Hepatocyte (in vitro differentiated cells): ENCODE results near the gene RRP7A. TPM values are rescaled to one million over a fixed set of nuclear protein-coding genes. Genes with fewer than 3 reads are reported as not detected.
"Not testable (repeated sequence)": the region's sequence is repeated elsewhere in the genome, so short reads cannot be mapped to it uniquely, and the experiment has no call there.

Experiments used
- DNase-seq: peaks from one replicate; pipeline ENCODE4 v3.0.0-alpha.2; 2016; ENCODE audit warnings: low spot score
- H2AFZ ChIP-seq: fragments of 200-600 bp; sonication (generic); 2 replicates; pipeline ENCODE4 v1.6.0; 2016; ENCODE audit warnings: antibody characterized with exemption, mild to moderate bottlenecking
- H3K27ac ChIP-seq: fragments of 200-600 bp; sonication (generic); 2 replicates; pipeline ENCODE4 v1.5.1; 2016; ENCODE audit warnings: mild to moderate bottlenecking
- H3K27me3 ChIP-seq: fragments of 200-600 bp; sonication (generic); 2 replicates; pipeline ENCODE4 v1.6.1; 2016
- H3K36me3 ChIP-seq: fragments of 200-600 bp; sonication (generic); replicated peaks from 2 replicates; pipeline ENCODE4 v1.5.1; 2016; ENCODE audit warnings: low read depth; ENCODE audit not compliant: insufficient read depth
- H3K4me1 ChIP-seq: fragments of 200-600 bp; sonication (generic); 2 replicates; pipeline ENCODE4 v1.5.1; 2016; ENCODE audit warnings: mild to moderate bottlenecking, moderate library complexity; ENCODE audit not compliant: insufficient read depth
- H3K4me2 ChIP-seq: fragments of 200-600 bp; sonication (generic); 2 replicates; pipeline ENCODE4 v1.6.0; 2016
- H3K4me3 ChIP-seq: fragments of 200-600 bp; sonication (generic); 2 replicates; pipeline ENCODE4 v1.5.1; 2016; ENCODE audit warnings: mild to moderate bottlenecking
- H3K79me2 ChIP-seq: fragments of 200-600 bp; sonication (generic); 2 replicates; pipeline ENCODE4 v1.6.0; 2017; ENCODE audit warnings: mild to moderate bottlenecking
- H3K9me2 ChIP-seq: fragments of 200-600 bp; sonication (generic); replicated peaks from 2 replicates; pipeline ENCODE4 v1.6.0; 2017; ENCODE audit warnings: mild to moderate bottlenecking; ENCODE audit not compliant: insufficient read depth
- H3K9me3 ChIP-seq: fragments of 200-600 bp; sonication (generic); 2 replicates; pipeline ENCODE4 v1.5.1; 2016; ENCODE audit warnings: low read depth, mild to moderate bottlenecking
- H4K20me1 ChIP-seq: fragments of 200-600 bp; sonication (generic); 2 replicates; pipeline ENCODE4 v1.6.0; 2016; ENCODE audit warnings: mild to moderate bottlenecking; ENCODE audit not compliant: insufficient read depth, poor library complexity, severe bottlenecking
- CTCF ChIP-seq: fragments of 200-600 bp; sonication (generic); IDR thresholded peaks from 2 replicates; pipeline ENCODE4 v1.5.1; 2016; ENCODE audit warnings: antibody characterized with exemption, mild to moderate bottlenecking; ENCODE audit not compliant: poor library complexity
- EZH2 ChIP-seq: fragments of 200-600 bp; sonication (generic); IDR thresholded peaks from 2 replicates; pipeline ENCODE4 v1.6.1; 2016; ENCODE audit warnings: antibody characterized with exemption, mild to moderate bottlenecking, borderline replicate concordance
- EZH2phosphoT487 ChIP-seq: fragments of 200-600 bp; sonication (generic); IDR thresholded peaks from one replicate; pipeline ENCODE4 v1.6.1; 2018; ENCODE audit warnings: antibody characterized with exemption, mild to moderate bottlenecking, low read depth, moderate library complexity; ENCODE audit not compliant: unreplicated experiment, severe bottlenecking
- WGBS: methylation state at CpG from one replicate; pipeline ENCODE4 v1.1.6; 2016; ENCODE audit warnings: low lambda C conversion rate; ENCODE audit errors: missing lambda C conversion rate; 5-methylcytosine and 5-hydroxymethylcytosine counted together
- polyA plus RNA-seq: library from polyadenylated mRNA; unstranded; fragments of >200 nt; fragmentation: Nextera tagmentation; extraction: Ambion mirVana; gene quantifications from 2 replicates; pipeline ENCODE4 v1.2.1, GENCODE V29; 2016
- total RNA-seq: library from RNA; depleted of rRNA; stranded (reverse); fragments of >200 nt; gene quantifications from 2 replicates; pipeline ENCODE4 v1.2.3, GENCODE V29; 2014

The RRP7A gene
- total and polyA plus RNA-seq, 2 experiments from 2014 or later, result 27.6 to 51.6 TPM

GRCh38 chr22:42515896-42516295 is 3.7 kb downstream of the RRP7A start:
- Histone ChIP-seq H4K20me1 (peaks cover 9% of the 10 kb centered on the region), H3K4me2 (no peak overlapping the region), H3K27ac (no peak overlapping the region), H2AFZ (no peak overlapping the region), H3K36me3 (no peaks in the 10 kb centered on the region), H3K9me3 (no peaks in the 10 kb centered on the region), H3K27me3 (no peaks in the 10 kb centered on the region), H3K79me2 (peaks cover 21% of the 10 kb centered on the region), H3K4me1 (peaks cover 10% of the 10 kb centered on the region), H3K4me3 (no peak overlapping the region), H3K9me2 (no peaks in the 10 kb centered on the region)
- WGBS, result 92% methylated on average over 14 of the region's 14 CpGs
- no peak for DNase-seq
- no peak for TF ChIP-seq EZH2phosphoT487
- no peak for TF ChIP-seq EZH2
- no peak for TF ChIP-seq CTCF

GRCh38 chr22:42515304-42515703 is 4.3 kb downstream of the RRP7A start:
- not testable (repeated sequence) for H3K9me2 ChIP-seq, H3K27me3 ChIP-seq, H3K9me3 ChIP-seq, H3K4me1 ChIP-seq, H2AFZ ChIP-seq, H3K27ac ChIP-seq, H3K4me2 ChIP-seq, H4K20me1 ChIP-seq, H3K4me3 ChIP-seq, DNase-seq, H3K36me3 ChIP-seq
- WGBS, result 90% methylated on average over 8 of the region's 8 CpGs
- peaks cover 21% of the 10 kb centered on the region for H3K79me2 ChIP-seq

- peaks cover 18% of the 10 kb centered on the region for H3K79me2 ChIP-seq
- not testable (repeated sequence) for H3K4me2 ChIP-seq, H3K4me1 ChIP-seq, H2AFZ ChIP-seq, H3K4me3 ChIP-seq, H3K36me3 ChIP-seq, H3K27me3 ChIP-seq, H3K9me2 ChIP-seq, H3K27ac ChIP-seq, DNase-seq, H4K20me1 ChIP-seq, H3K9me3 ChIP-seq
- WGBS, result 90% methylated on average over 17 of the region's 17 CpGs
These were observed 5.3 kb downstream of the RRP7A start for GRCh38 chr22:42514331-42514730.

GRCh38 chr22:42512273-42512990 is 7.2 kb downstream of the RRP7A start:
- not testable (repeated sequence) for H3K27me3 ChIP-seq, H2AFZ ChIP-seq, H3K9me3 ChIP-seq, H3K27ac ChIP-seq, H4K20me1 ChIP-seq, H3K4me1 ChIP-seq, H3K9me2 ChIP-seq, H3K36me3 ChIP-seq, H3K4me3 ChIP-seq, H3K4me2 ChIP-seq, H3K79me2 ChIP-seq
- peak; percentile 71 for DNase-seq
- TF ChIP-seq CTCF, result peak; percentile 51
- WGBS, result 81% methylated on average over 20 of the region's 22 CpGs
